HG03565 (cell line): ENCODE data around the gene GOLGA6A.
"Not testable (repeated sequence)": the region's sequence is repeated elsewhere in the genome, so short reads cannot be mapped to it uniquely, and the experiment has no call there.

Experiments used
- ATAC-seq: cut with Tn5 transposase; IDR thresholded peaks from one replicate; pipeline ENCODE4 v1.9.1; 2021; ENCODE audit warnings: mild to moderate bottlenecking, moderate library complexity; ENCODE audit not compliant: unreplicated experiment

Gene GOLGA6A

GRCh38 chr15:74053941-74054529 is 28.3 kb downstream of the GOLGA6A start:
- no peak for ATAC-seq

- no peak for ATAC-seq
Measured at GRCh38 chr15:74053517-74053916, 28.8 kb downstream of the GOLGA6A start.

- ATAC-seq: not testable (repeated sequence)
Measured at GRCh38 chr15:74052271-74053260, 29.8 kb downstream of the GOLGA6A start.

- ATAC-seq: no peak
Measured at GRCh38 chr15:74050556-74051234, 31.7 kb downstream of the GOLGA6A start.

GRCh38 chr15:74050127-74050526 is 32.2 kb downstream of the GOLGA6A start:
- no peak for ATAC-seq

GRCh38 chr15:74046275-74046674 is 36.1 kb downstream of the GOLGA6A start:
- no peak for ATAC-seq

- no peak for ATAC-seq
Measured at GRCh38 chr15:74045636-74046274, 36.6 kb downstream of the GOLGA6A start.

GRCh38 chr15:74045184-74045583 is 37.2 kb downstream of the GOLGA6A start:
- ATAC-seq: no peak

GRCh38 chr15:74044267-74045110 is 37.9 kb downstream of the GOLGA6A start:
- no peak for ATAC-seq

- ATAC-seq: no peak
Measured at GRCh38 chr15:74043425-74044266, 38.7 kb downstream of the GOLGA6A start.

GRCh38 chr15:74042603-74043424 is 39.5 kb downstream of the GOLGA6A start:
- ATAC-seq: no peak

- ATAC-seq: no peak
Measured at GRCh38 chr15:74041777-74042435, 40.4 kb downstream of the GOLGA6A start.

GRCh38 chr15:74041311-74041756 is 41.0 kb downstream of the GOLGA6A start:
- ATAC-seq: no peak

- ATAC-seq: no peak
Measured at GRCh38 chr15:74040109-74040850, 42.1 kb downstream of the GOLGA6A start.

- ATAC-seq: no peak
Measured at GRCh38 chr15:74039656-74040010, 42.7 kb downstream of the GOLGA6A start.

GRCh38 chr15:74038707-74039655 is 43.4 kb downstream of the GOLGA6A start:
- no peak for ATAC-seq
